ENCODE results near the gene SMC4. TPM values are rescaled to one million over a fixed set of nuclear protein-coding genes. Genes with fewer than 3 reads are reported as not detected.

The SMC4 gene
- total RNA-seq, 2 donors from 2014 or later, result 30.9 to 35.5 TPM

DNA sequence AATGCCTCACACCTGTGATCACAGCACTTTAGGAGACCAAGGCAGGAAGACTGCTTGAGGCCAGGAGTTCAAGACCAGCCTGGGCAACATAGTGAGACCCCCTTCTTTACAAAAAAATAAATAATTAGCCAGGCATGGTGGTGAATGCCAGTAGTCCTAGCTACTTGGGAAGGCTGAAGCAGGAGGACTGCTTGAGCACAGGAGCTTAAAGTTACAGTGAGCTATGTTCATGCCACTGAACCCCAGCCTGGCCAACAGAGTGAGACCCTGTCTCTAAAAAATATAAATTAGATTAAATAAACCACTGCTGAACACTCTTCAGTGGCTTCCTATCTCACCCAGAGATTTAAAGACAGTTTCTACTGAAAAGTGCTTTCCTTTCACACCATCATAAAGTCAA is 6.7 kb upstream of the SMC4 start:
- DNase-seq (no peak), ATAC-seq (no peak)
- intact Hi-C loops (cut with DNase I, micrococcal nuclease), result no loop called here

GRCh38 chr3:160393346-160394008 is 6.0 kb upstream of the SMC4 start:
- DNase-seq, result no peak
- no peak for ATAC-seq
- intact Hi-C loops (cut with DNase I, micrococcal nuclease), result no loop called here

- intact Hi-C loops (cut with DNase I, micrococcal nuclease), result no loop called here
- ATAC-seq (no peak), DNase-seq (no peak)
These were observed 5.4 kb upstream of the SMC4 start for GRCh38 chr3:160394009-160394392.

GRCh38 chr3:160395297-160395696 is 4.2 kb upstream of the SMC4 start:
- intact Hi-C loops (cut with DNase I, micrococcal nuclease), result no loop called here
- ATAC-seq (no peak), DNase-seq (no peak)

GRCh38 chr3:160398820-160399124 is 678 bp upstream of the SMC4 start:
- DNase-seq, result no peak
- no peak for ATAC-seq
- intact Hi-C loops (cut with DNase I, micrococcal nuclease), result no loop called here

- intact Hi-C loops (cut with DNase I, micrococcal nuclease), result no loop called here
- ATAC-seq (peak; percentile 42), DNase-seq (peak; percentile 50 to 68)
These were observed 716 bp downstream of the SMC4 start for GRCh38 chr3:160400030-160400701.

GRCh38 chr3:160400702-160401150 is 1.3 kb downstream of the SMC4 start:
- peak in 1 of 2 donors; percentile 48 for DNase-seq
- intact Hi-C loops (cut with DNase I, micrococcal nuclease), result no loop called here
- peak; percentile 27 for ATAC-seq

- no peak for ATAC-seq
- intact Hi-C loops (cut with DNase I, micrococcal nuclease), result no loop called here
- peak in 1 of 2 donors; percentile 28 for DNase-seq
These were observed 2.0 kb downstream of the SMC4 start for GRCh38 chr3:160401291-160402095.

DNA sequence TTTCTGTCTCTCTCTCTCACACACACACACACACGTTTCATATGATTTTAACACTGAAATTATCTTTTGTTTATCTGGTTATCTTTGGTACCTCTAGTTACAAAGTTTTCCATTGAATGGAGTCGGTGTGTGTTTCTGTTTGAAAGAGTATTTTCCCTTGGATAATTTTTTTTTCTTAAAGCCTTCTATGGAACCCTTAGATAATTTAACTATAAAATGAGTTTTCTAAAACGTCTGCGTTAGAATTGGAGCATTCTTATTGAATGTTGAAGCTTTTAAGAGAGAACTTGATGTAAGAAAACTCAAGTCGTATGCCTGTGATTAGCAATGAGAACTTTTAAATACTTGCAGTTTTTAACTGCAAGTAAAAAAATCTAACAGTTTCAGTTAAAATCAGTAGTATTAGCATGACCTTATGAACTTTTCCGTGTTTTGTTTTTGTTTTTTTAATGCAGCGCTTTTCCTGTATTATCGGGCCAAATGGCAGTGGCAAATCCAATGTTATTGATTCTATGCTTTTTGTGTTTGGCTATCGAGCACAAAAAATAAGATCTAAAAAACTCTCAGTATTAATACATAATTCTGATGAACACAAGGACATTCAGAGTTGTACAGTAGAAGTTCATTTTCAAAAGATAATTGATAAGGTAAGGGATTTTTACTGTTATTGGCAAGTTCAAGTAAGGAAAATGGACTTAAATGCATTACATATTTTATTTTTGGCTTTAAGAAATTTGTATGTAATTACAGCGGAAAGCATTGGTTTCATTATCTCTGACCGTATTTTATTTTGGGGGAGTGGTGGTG is 3.0 kb downstream of the SMC4 start:
- DNase-seq (no peak), ATAC-seq (no peak)
- intact Hi-C loops (cut with DNase I, micrococcal nuclease), result no loop called here

GRCh38 chr3:160403028-160403545 is 3.6 kb downstream of the SMC4 start:
- intact Hi-C loops (cut with DNase I, micrococcal nuclease), result no loop called here
- no peak for DNase-seq
- ATAC-seq, result no peak

GRCh38 chr3:160403796-160404470 is 4.5 kb downstream of the SMC4 start:
- no peak for DNase-seq
- intact Hi-C loops (cut with DNase I, micrococcal nuclease), result no loop called here
- ATAC-seq, result no peak

DNA sequence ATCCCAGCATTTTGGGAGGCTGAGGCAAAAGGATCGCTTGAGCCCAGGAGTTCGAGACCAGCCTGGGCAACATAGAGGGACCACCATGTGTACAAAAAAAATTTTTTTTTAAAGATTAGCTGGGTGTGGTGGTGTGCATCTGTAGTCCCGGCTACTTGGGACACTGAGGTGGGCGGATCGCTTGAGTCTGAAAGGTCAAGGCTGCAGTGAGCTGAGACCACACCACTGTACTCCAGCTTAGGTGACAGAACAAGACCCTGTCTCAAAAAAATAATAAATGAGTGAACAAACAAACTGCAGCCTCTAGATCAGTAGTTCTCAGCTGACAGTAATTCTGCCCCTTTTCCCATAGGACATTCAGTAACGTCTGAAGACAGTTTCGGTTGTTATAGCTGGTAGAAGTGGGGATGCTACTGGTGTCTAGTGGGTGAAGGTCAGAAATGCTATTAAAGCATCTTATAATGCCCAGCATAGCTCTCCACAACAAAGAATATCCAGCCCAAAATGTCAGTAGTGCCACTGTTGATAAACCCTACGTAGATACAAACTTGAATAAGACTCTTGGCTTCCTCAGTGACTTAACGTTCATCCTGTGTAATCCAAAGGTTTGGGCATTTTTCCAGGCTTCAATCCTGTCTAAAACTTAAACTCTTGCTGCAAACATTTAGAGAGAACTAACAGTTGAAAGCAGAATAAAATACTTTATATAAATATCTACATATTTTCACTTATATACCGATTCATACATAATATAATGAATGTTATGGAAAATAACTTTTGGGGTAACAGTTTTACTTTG is 10.6 kb downstream of the SMC4 start:
- intact Hi-C loops (cut with DNase I, micrococcal nuclease), result loop anchor here in 1 of 2 donors (5.0 kb wide), 2 partner anchors 248 to 378 kb away; no protein-coding TSS in a partner anchor
- DNase-seq (no peak), ATAC-seq (no peak)

DNA sequence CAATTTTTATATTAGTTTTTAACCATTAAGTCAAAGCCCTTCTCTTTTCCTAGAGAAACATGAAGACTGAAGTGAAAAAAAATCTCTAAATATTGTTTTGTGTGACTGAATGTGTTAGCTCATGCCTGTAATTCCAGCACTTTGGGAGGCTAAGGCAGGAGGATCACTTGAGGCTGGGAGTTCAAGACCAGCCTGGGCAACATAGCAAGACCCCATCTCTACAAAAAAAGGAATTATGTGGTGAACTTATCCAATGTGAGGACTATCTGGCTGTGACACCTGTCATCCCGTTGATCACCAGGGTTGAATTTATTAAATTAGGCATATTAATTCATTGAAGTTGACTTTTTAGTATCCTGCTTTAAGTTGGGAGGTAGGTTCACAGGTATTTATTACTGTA is 13.0 kb downstream of the SMC4 start:
- DNase-seq (no peak), ATAC-seq (no peak)
- intact Hi-C loops (cut with DNase I, micrococcal nuclease), result loop anchor here in 1 of 2 donors (5.0 kb wide), 2 partner anchors 250 to 380 kb away; no protein-coding TSS in a partner anchor

- ATAC-seq, result peak; percentile 83
- DNase-seq, result peak; percentile 37 to 44
- intact Hi-C loops (cut with DNase I, micrococcal nuclease), result loop anchor here in 1 of 2 donors (5.0 kb wide), 2 partner anchors 251 to 381 kb away; no protein-coding TSS in a partner anchor
These were observed 14.3 kb downstream of the SMC4 start for GRCh38 chr3:160413613-160414248.

DNA sequence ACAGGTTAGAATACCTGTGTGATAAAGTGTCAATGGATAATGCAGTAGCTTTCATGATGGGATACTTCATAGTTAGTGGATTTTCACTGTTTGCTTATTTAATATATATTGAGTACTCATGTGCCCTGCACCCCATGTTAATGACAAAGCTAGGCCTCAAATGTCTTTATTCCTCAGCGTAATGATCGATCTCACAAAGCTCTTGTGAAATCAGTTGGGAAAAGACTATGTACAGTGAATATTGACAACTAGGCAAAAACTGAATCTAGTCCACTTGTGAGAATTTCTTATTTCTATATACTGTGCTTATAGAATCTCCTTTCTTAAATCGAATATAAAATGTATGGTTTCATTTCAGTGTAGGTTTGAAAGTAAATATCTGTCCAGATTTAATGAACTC is 17.9 kb downstream of the SMC4 start:
- intact Hi-C loops (cut with DNase I, micrococcal nuclease), result no loop called here
- ATAC-seq (no peak), DNase-seq (no peak)

DNA sequence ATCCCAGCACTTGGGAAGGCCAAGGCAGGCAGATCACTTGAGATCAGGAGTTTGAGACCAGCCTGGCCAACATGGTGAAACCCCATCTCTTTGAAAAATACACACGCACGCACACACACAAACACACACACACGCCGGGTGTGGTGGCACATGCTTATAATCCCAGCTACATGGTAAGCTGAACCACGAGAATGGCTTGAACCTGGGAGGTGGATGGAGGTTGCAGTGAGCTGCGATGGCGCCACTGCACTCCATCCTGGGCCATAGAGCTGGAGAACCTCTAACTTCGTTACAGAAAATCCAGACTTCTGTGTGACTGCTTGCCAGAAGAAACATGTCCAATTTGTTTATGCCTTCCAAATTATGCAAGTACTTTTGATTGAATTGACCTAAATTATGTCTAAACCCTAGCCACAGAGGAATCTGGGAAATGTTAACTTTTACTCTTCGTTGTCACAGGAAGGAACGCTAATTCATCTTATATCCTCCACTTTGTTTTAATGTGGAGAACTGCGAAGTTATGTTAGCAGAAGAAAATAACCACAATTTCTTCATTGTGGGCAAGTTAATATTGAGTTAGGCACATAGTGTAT is 28.5 kb downstream of the SMC4 start:
- ATAC-seq, result no peak
- DNase-seq, result no peak
- intact Hi-C loops (cut with DNase I, micrococcal nuclease), result no loop called here

DNA sequence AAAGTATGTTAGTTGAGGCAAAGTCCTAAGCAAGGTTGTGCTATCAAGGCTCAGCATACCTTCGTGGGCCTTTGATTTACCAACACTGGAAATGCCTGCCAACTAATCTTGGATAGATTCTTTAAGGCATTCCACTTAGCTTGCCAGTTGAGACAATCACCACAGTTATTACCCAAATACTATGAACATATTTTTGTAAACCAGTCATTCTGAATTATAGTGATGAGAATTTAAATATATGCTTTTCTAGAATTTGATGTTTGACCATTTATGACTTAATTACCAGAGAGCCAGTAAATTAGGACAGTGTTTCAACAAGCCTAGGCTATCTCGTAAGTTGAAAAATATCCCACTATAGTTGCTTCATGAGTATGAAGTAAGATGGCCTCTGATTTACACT is 34.6 kb downstream of the SMC4 start:
- no peak for ATAC-seq
- intact Hi-C loops (cut with DNase I, micrococcal nuclease), result no loop called here
- DNase-seq, result no peak

All from left colon (tissue), 2 donors.